H1 (cell line): ENCODE data around the gene SULF2. TPM values are rescaled to one million over a fixed set of nuclear protein-coding genes. Genes with fewer than 3 reads are reported as not detected.

Experiments
- ASH2L ChIP-seq: fragments of 200-600, 300-600 bp; sonication (generic); IDR thresholded peaks from one replicate; pipeline ENCODE4 v1.7.1; 2017; ENCODE audit warnings: low read length
- RAD21 ChIP-seq, 2 experiments: IDR thresholded peaks in 1 of 2; conservative IDR thresholded peaks in 1 of 2; 2 replicates each; pipeline ENCODE4 v1.6.1; 2011; ENCODE audit warnings: low read depth in 2 of 2, low read length in 2 of 2, improper control_type of control experiment in 1 of 2, inconsistent platforms in 1 of 2, mild to moderate bottlenecking in 1 of 2, moderate library complexity in 1 of 2
- polyA plus RNA-seq, 7 experiments: library from polyadenylated mRNA; depleted of rRNA in 3 of 7; stranded (reverse) in 5 of 7; unstranded in 2 of 7; fragments of >200 nt in 5 of 7; fragments of 200-250 nt in 2 of 7; gene quantifications; 1 replicate in 5 of 7; 2 replicates in 1 of 7; 4 replicates in 1 of 7; pipeline versions ENCODE4 v1.2.1 to v1.2.3, GENCODE V29; 2011 to 2013; ENCODE audit warnings: missing spikeins in 2 of 7, mixed read lengths in 2 of 7
- total RNA-seq: library from RNA; stranded (reverse); fragmentation: NEBNext Ultra II Directional; extraction: Animal tissue kit (Norgen Biotek cat#: 25700); gene quantifications from 2 replicates; pipeline ENCODE4 v1.2.1, GENCODE V29; 2021
- TF ChIP-seq, protein P1 (sequence below): fragments of 300-600 bp; sonication (generic); IDR thresholded peaks from 2 replicates; pipeline ENCODE4 v1.7.1; 2012; ENCODE audit warnings: low read length, moderate library complexity, mild to moderate bottlenecking, inconsistent platforms; ENCODE audit not compliant: insufficient replicate concordance

Gene SULF2
- total and polyA plus RNA-seq, 2 of the 8 experiments (the other 6 are each of a cell fraction or from before 2014, with no cell fraction given) = 15.7 to 28.2 TPM

GRCh38 chr20:47620808-47621805 lies 164.2 kb downstream of the SULF2 start (continued):
- TF ChIP-seq, protein P1, sequence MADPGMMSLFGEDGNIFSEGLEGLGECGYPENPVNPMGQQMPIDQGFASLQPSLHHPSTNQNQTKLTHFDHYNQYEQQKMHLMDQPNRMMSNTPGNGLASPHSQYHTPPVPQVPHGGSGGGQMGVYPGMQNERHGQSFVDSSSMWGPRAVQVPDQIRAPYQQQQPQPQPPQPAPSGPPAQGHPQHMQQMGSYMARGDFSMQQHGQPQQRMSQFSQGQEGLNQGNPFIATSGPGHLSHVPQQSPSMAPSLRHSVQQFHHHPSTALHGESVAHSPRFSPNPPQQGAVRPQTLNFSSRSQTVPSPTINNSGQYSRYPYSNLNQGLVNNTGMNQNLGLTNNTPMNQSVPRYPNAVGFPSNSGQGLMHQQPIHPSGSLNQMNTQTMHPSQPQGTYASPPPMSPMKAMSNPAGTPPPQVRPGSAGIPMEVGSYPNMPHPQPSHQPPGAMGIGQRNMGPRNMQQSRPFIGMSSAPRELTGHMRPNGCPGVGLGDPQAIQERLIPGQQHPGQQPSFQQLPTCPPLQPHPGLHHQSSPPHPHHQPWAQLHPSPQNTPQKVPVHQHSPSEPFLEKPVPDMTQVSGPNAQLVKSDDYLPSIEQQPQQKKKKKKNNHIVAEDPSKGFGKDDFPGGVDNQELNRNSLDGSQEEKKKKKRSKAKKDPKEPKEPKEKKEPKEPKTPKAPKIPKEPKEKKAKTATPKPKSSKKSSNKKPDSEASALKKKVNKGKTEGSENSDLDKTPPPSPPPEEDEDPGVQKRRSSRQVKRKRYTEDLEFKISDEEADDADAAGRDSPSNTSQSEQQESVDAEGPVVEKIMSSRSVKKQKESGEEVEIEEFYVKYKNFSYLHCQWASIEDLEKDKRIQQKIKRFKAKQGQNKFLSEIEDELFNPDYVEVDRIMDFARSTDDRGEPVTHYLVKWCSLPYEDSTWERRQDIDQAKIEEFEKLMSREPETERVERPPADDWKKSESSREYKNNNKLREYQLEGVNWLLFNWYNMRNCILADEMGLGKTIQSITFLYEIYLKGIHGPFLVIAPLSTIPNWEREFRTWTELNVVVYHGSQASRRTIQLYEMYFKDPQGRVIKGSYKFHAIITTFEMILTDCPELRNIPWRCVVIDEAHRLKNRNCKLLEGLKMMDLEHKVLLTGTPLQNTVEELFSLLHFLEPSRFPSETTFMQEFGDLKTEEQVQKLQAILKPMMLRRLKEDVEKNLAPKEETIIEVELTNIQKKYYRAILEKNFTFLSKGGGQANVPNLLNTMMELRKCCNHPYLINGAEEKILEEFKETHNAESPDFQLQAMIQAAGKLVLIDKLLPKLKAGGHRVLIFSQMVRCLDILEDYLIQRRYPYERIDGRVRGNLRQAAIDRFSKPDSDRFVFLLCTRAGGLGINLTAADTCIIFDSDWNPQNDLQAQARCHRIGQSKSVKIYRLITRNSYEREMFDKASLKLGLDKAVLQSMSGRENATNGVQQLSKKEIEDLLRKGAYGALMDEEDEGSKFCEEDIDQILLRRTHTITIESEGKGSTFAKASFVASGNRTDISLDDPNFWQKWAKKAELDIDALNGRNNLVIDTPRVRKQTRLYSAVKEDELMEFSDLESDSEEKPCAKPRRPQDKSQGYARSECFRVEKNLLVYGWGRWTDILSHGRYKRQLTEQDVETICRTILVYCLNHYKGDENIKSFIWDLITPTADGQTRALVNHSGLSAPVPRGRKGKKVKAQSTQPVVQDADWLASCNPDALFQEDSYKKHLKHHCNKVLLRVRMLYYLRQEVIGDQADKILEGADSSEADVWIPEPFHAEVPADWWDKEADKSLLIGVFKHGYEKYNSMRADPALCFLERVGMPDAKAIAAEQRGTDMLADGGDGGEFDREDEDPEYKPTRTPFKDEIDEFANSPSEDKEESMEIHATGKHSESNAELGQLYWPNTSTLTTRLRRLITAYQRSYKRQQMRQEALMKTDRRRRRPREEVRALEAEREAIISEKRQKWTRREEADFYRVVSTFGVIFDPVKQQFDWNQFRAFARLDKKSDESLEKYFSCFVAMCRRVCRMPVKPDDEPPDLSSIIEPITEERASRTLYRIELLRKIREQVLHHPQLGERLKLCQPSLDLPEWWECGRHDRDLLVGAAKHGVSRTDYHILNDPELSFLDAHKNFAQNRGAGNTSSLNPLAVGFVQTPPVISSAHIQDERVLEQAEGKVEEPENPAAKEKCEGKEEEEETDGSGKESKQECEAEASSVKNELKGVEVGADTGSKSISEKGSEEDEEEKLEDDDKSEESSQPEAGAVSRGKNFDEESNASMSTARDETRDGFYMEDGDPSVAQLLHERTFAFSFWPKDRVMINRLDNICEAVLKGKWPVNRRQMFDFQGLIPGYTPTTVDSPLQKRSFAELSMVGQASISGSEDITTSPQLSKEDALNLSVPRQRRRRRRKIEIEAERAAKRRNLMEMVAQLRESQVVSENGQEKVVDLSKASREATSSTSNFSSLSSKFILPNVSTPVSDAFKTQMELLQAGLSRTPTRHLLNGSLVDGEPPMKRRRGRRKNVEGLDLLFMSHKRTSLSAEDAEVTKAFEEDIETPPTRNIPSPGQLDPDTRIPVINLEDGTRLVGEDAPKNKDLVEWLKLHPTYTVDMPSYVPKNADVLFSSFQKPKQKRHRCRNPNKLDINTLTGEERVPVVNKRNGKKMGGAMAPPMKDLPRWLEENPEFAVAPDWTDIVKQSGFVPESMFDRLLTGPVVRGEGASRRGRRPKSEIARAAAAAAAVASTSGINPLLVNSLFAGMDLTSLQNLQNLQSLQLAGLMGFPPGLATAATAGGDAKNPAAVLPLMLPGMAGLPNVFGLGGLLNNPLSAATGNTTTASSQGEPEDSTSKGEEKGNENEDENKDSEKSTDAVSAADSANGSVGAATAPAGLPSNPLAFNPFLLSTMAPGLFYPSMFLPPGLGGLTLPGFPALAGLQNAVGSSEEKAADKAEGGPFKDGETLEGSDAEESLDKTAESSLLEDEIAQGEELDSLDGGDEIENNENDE = peak; percentile 51
- TF ChIP-seq RAD21 (IDR thresholded peaks at IDR 0.05 in 1 of 2, conservative IDR thresholded peaks at IDR 0.05 in 1 of 2; ENCODE audit: low read depth in 2 of 2, low read length in 2 of 2) (peak; percentile 79 to 84), ASH2L (no peak)
- TF ChIP-seq, all 59 proteins: peak for 3
